Endothelial cell of umbilical vein (primary cell): ENCODE measurements around the gene SFXN4.

ENCODE experiments used
- CTCF ChIP-seq, 2 donors: IDR thresholded peaks; 1 replicate in 1 of 2; 2 replicates in 1 of 2; pipeline ENCODE4 v1.5.1; 2011; ENCODE audit warnings: low read length in 2 of 2, mild to moderate bottlenecking in 2 of 2, moderate library complexity in 2 of 2, control low read depth in 1 of 2, inconsistent platforms in 1 of 2, low read depth in 1 of 2; ENCODE audit not compliant: insufficient read depth in 1 of 2; ENCODE audit errors: extremely low read depth in 1 of 2
- EZH2 ChIP-seq: IDR thresholded peaks from 2 replicates; pipeline ENCODE4 v1.6.1; 2012; ENCODE audit warnings: borderline replicate concordance, low read depth, mild to moderate bottlenecking, moderate library complexity, low read length, inconsistent platforms; ENCODE audit not compliant: severe bottlenecking
- FOS ChIP-seq: IDR thresholded peaks from 2 replicates; pipeline ENCODE4 v1.6.1; 2011; ENCODE audit warnings: mild to moderate bottlenecking, low read length, moderate library complexity, borderline replicate concordance; ENCODE audit not compliant: insufficient read depth
- GATA2 ChIP-seq: IDR thresholded peaks from 2 replicates; pipeline ENCODE4 v1.7.0; 2011; ENCODE audit warnings: low read depth, mild to moderate bottlenecking, moderate library complexity, mixed read lengths, low read length; ENCODE audit not compliant: insufficient read length, insufficient read depth
- JUN ChIP-seq: IDR thresholded peaks from 2 replicates; pipeline ENCODE4 v1.6.1; 2011; ENCODE audit warnings: borderline replicate concordance, low read depth; ENCODE audit not compliant: insufficient read length, insufficient read depth
- MAX ChIP-seq: IDR thresholded peaks from 2 replicates; pipeline ENCODE4 v1.6.1; 2011; ENCODE audit not compliant: insufficient read depth, insufficient read length
- MYC ChIP-seq: IDR thresholded peaks from one replicate; pipeline ENCODE4 v1.6.1; 2011; ENCODE audit warnings: mild to moderate bottlenecking, low read depth, low read length
- POLR2A ChIP-seq: IDR thresholded peaks from 2 replicates; pipeline ENCODE4 v1.6.1; 2012; ENCODE audit warnings: low read depth, mild to moderate bottlenecking, control low read depth, low read length
- POLR2AphosphoS5 ChIP-seq: IDR thresholded peaks from 2 replicates; pipeline ENCODE4 v1.6.1; 2012; ENCODE audit warnings: low read depth, mild to moderate bottlenecking, control low read depth, low read length, moderate library complexity; ENCODE audit not compliant: insufficient read depth

- TF ChIP-seq POLR2A (no peak), FOS (no peak), CTCF (IDR thresholded peaks at IDR 0.05; ENCODE audit: extremely low read depth in 1 of 2, insufficient read depth in 1 of 2, low read depth in 1 of 2, low read length in 2 of 2) (no peak), EZH2 (no peak), GATA2 (no peak), POLR2AphosphoS5 (no peak), JUN (no peak), MAX (no peak), MYC (no peak)
These were observed 69.9 kb downstream of the SFXN4 start for GRCh38 chr10:119095640-119096039.
